Neural progenitor cell (in vitro differentiated cells): ENCODE data around the gene PLA2G5.

Source experiments
- EZH2 ChIP-seq: fragments of 200-600 bp; sonication (generic); IDR thresholded peaks from 2 replicates; pipeline ENCODE4 v1.6.1; 2017; ENCODE audit warnings: antibody characterized with exemption, mild to moderate bottlenecking, moderate library complexity
- EZH2phosphoT487 ChIP-seq: fragments of 200-600 bp; sonication (generic); IDR thresholded peaks from 2 replicates; pipeline ENCODE4 v1.6.1; 2017; ENCODE audit warnings: antibody characterized with exemption
- TF ChIP-seq, protein P1 (sequence below): fragments of 200-600 bp; sonication (generic); IDR thresholded peaks from 2 replicates; pipeline ENCODE4 v1.5.1; 2017; ENCODE audit warnings: antibody characterized with exemption, mild to moderate bottlenecking

DNA sequence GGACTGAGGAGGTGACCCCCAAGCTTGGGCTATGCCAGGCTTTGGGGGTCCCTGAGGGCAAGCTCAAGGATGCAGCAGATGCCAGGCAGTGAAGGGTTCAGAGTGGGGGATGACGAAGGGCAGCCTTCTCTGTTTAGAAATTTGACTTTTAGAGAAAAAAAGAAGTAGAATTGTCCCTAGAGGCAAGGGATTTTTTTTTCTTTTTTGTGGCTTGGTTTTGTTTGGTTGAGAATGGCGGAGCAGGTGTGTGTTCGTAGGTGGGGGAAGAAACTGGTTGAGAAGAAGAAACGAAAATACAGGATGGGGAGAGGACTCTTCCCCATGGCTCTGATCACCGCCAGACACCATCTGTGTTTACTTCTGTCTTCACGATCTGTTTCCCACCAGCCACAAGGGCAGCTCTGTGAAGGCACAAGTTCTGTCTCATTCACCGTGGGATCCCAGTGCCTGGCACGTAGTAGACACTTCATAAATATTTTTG lies 8.2 kb downstream of the PLA2G5 start:
- TF ChIP-seq, protein P1, sequence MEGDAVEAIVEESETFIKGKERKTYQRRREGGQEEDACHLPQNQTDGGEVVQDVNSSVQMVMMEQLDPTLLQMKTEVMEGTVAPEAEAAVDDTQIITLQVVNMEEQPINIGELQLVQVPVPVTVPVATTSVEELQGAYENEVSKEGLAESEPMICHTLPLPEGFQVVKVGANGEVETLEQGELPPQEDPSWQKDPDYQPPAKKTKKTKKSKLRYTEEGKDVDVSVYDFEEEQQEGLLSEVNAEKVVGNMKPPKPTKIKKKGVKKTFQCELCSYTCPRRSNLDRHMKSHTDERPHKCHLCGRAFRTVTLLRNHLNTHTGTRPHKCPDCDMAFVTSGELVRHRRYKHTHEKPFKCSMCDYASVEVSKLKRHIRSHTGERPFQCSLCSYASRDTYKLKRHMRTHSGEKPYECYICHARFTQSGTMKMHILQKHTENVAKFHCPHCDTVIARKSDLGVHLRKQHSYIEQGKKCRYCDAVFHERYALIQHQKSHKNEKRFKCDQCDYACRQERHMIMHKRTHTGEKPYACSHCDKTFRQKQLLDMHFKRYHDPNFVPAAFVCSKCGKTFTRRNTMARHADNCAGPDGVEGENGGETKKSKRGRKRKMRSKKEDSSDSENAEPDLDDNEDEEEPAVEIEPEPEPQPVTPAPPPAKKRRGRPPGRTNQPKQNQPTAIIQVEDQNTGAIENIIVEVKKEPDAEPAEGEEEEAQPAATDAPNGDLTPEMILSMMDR: no peak
- TF ChIP-seq EZH2phosphoT487: no peak
- no peak for TF ChIP-seq EZH2
